ENCODE results near the gene PIEZO2.

- no peak for TF ChIP-seq CTCF (IDR thresholded peaks at IDR 0.05)
- TF ChIP-seq ZFX (IDR thresholded peaks at IDR 0.05; ENCODE audit: borderline replicate concordance): no peak
Observed at GRCh38 chr18:11156978-11157377, 7.6 kb upstream of the PIEZO2 start.
